ENCODE data around the gene PHLPP2.

PHLPP2 gene

DNA sequence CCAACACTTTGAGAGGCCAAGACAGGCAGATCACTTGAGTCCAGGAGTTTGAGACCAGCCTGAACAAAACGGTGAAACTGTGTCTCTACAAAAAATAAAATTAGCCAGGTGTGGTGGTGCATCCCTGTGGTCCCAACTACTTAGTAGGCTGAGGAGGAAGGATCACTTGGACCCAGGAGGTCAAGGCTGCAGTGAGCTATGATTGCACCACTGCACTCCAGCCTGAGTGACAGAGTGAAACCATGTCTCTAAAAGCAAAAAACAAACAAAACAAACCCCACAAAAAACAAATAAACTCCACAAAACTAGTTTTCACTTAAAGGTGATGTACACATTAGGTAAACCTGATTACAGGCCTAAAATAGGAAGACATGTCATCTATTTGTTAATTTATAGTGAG lies 58.2 kb downstream of the PHLPP2 start:
- TF ChIP-seq, protein P1, sequence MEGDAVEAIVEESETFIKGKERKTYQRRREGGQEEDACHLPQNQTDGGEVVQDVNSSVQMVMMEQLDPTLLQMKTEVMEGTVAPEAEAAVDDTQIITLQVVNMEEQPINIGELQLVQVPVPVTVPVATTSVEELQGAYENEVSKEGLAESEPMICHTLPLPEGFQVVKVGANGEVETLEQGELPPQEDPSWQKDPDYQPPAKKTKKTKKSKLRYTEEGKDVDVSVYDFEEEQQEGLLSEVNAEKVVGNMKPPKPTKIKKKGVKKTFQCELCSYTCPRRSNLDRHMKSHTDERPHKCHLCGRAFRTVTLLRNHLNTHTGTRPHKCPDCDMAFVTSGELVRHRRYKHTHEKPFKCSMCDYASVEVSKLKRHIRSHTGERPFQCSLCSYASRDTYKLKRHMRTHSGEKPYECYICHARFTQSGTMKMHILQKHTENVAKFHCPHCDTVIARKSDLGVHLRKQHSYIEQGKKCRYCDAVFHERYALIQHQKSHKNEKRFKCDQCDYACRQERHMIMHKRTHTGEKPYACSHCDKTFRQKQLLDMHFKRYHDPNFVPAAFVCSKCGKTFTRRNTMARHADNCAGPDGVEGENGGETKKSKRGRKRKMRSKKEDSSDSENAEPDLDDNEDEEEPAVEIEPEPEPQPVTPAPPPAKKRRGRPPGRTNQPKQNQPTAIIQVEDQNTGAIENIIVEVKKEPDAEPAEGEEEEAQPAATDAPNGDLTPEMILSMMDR (IDR thresholded peaks at IDR 0.05; ENCODE audit: low read depth, low read length, missing control alignments): no peak
- no peak for DNase-seq (ENCODE audit: extremely low read depth, low read depth)
- H3K4me3 ChIP-seq (replicated peaks; ENCODE audit: low read depth, low read length): no peak overlapping the region

- TF ChIP-seq, protein P1 (IDR thresholded peaks at IDR 0.05; ENCODE audit: low read depth, low read length, missing control alignments): no peak
- DNase-seq (ENCODE audit: extremely low read depth, low read depth): no peak
- H3K4me3 ChIP-seq (replicated peaks; ENCODE audit: low read depth, low read length): no peak overlapping the region
Observed at GRCh38 chr16:71659471-71659870, 65.0 kb downstream of the PHLPP2 start.

DNA sequence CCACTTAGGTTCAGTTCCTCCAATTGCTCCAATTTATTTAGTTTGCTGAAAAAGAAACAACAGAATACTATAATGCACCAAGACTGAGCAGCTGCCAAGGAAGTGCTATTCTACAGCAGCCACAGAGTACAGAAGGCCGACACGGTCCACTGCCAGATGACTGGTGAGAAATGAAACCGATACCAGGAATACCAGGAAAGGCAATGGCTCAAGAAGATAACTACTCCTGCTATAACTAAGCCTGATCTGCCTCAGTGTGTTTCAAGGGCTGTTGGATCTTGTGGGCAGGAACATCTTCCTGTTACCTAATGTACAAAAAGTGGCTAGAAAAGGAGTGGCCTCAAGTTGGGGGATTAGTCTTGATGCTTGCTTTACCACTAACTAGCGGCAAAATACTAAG lies 65.7 kb downstream of the PHLPP2 start:
- DNase-seq (ENCODE audit: extremely low read depth, low read depth): no peak
- TF ChIP-seq, protein P1 (IDR thresholded peaks at IDR 0.05; ENCODE audit: low read depth, low read length, missing control alignments): no peak
- no peak overlapping the region for H3K4me3 ChIP-seq (replicated peaks; ENCODE audit: low read depth, low read length)

- TF ChIP-seq, protein P1 (IDR thresholded peaks at IDR 0.05; ENCODE audit: low read depth, low read length, missing control alignments): no peak
Observed at GRCh38 chr16:71649704-71650103, 74.8 kb downstream of the PHLPP2 start.

DNA sequence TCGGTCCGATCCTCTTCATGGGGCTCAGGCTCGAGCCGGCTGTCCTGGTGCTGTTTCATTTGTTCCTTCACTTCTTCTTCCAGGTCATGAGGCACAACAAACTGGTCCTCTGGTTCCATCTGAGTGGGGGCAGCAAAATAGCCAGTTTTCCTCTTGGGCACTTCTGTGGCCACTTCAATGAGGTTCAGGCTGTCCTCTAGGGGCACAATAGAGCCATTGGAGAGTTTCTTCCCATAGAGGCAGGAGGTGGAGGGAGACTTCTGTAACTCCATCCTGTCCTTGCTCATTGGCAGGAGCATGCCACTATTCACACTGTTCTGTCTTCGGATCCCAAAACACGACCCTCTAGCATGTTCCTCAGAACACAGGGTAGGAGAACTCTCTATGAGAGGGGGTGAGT lies 75.6 kb downstream of the PHLPP2 start:
- DNase-seq (ENCODE audit: extremely low read depth, low read depth): no peak

More at GRCh38 chr16:71649704-71650103, 74.8 kb downstream of the PHLPP2 start:
- no peak for DNase-seq (ENCODE audit: extremely low read depth, low read depth)
- H3K4me3 ChIP-seq (replicated peaks; ENCODE audit: low read depth, low read length): no peak overlapping the region

GRCh38 chr16:71648162-71648561 lies 76.3 kb downstream of the PHLPP2 start:
- no peak overlapping the region for H3K4me3 ChIP-seq (replicated peaks; ENCODE audit: low read depth, low read length)
- no peak for DNase-seq (ENCODE audit: extremely low read depth, low read depth)
- TF ChIP-seq, protein P1 (IDR thresholded peaks at IDR 0.05; ENCODE audit: low read depth, low read length, missing control alignments): no peak

More for the DNA sequence above, 75.6 kb downstream of the PHLPP2 start:
- TF ChIP-seq, protein P1 (IDR thresholded peaks at IDR 0.05; ENCODE audit: low read depth, low read length, missing control alignments): peak; percentile 58
- no peak overlapping the region for H3K4me3 ChIP-seq (replicated peaks; ENCODE audit: low read depth, low read length)

DNA sequence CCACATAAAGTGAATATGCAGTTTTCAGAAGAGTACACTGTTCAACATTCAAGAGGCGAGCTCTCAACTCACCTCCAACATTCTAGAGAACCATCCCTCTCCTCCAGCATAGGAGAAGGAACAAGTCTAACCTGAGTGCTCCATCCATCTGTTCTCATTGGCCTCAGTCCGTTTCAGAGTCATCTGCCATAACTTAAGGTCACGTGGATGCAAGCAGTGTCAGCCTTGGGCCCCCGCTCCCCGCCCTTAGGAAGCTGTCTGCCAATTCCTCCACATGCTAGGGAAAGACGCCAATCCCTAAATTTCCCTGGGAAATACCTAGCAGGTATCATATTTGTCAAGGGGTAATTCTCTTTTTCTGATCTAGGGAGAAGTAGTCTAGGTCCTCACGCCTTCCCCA lies 77.1 kb downstream of the PHLPP2 start:
- TF ChIP-seq, protein P1 (IDR thresholded peaks at IDR 0.05; ENCODE audit: low read depth, low read length, missing control alignments): no peak
- H3K4me3 ChIP-seq (replicated peaks; ENCODE audit: low read depth, low read length): no peak overlapping the region
- no peak for DNase-seq (ENCODE audit: extremely low read depth, low read depth)
